Peyer's patch (tissue), 4 donors: ENCODE results near the gene PARS2.

Source experiments
- CTCF ChIP-seq, 6 experiments: fragments of 450-650 bp in 4 of 6; fragments of 200-600 bp in 2 of 6; sonication (generic) in 1 of 6; IDR thresholded peaks; one replicate each; pipeline ENCODE4 v1.5.1; 2017 to 2019; ENCODE audit warnings: antibody characterized with exemption in 6 of 6, mild to moderate bottlenecking in 3 of 6, moderate library complexity in 1 of 6
- POLR2A ChIP-seq, 2 donors: fragments of 450-650 bp; IDR thresholded peaks; one replicate each; pipeline ENCODE4 v1.5.1; 2017; ENCODE audit warnings: antibody characterized with exemption in 2 of 2, mild to moderate bottlenecking in 2 of 2, moderate library complexity in 2 of 2

- no peak for TF ChIP-seq CTCF (IDR thresholded peaks at IDR 0.05)
- no peak for TF ChIP-seq POLR2A (IDR thresholded peaks at IDR 0.05)
These were observed 43.4 kb upstream of the PARS2 start for GRCh38 chr1:54807756-54808155.
